CD14-positive monocyte (primary cell): ENCODE results near the gene CDH13. TPM values are rescaled to one million over a fixed set of nuclear protein-coding genes. Genes with fewer than 3 reads are reported as not detected.

Experiments
- DNase-seq, 3 donors: peaks; one replicate each; pipeline ENCODE4 v3.0.0-alpha.2; 2011 to 2022
- H2AFZ ChIP-seq: 2 replicates; pipeline ENCODE4 v1.6.0; 2012; ENCODE audit warnings: mild to moderate bottlenecking, low read depth, low read length, inconsistent platforms; ENCODE audit not compliant: insufficient read depth, poor library complexity, severe bottlenecking
- H3K27ac ChIP-seq, 2 donors: 1 replicate in 1 of 2; 2 replicates in 1 of 2; pipeline ENCODE4 v1.5.1; 2012 to 2013; ENCODE audit warnings: low read length in 2 of 2, control low read depth in 1 of 2, inconsistent platforms in 1 of 2, low read depth in 1 of 2, mild to moderate bottlenecking in 1 of 2
- H3K27me3 ChIP-seq, 2 donors: one replicate each; pipeline versions ENCODE4 v1.6.0 to v1.6.1; 2011 to 2013; ENCODE audit warnings: low read length in 2 of 2; ENCODE audit not compliant: control insufficient read depth in 2 of 2, insufficient read depth in 2 of 2
- H3K36me3 ChIP-seq, 2 donors: replicated peaks in 1 of 2; 1 replicate in 1 of 2; 2 replicates in 1 of 2; pipeline versions ENCODE4 v1.5.1 to v1.6.1; 2012 to 2013; ENCODE audit warnings: low read length in 2 of 2, control low read depth in 1 of 2, inconsistent platforms in 1 of 2, mild to moderate bottlenecking in 1 of 2; ENCODE audit not compliant: insufficient read depth in 2 of 2, control insufficient read depth in 1 of 2
- H3K4me1 ChIP-seq, 2 donors: 1 replicate in 1 of 2; 2 replicates in 1 of 2; pipeline versions ENCODE4 v1.5.1 to v1.6.1; 2012 to 2013; ENCODE audit warnings: low read length in 2 of 2, control low read depth in 1 of 2, inconsistent platforms in 1 of 2, mild to moderate bottlenecking in 1 of 2, moderate library complexity in 1 of 2; ENCODE audit not compliant: insufficient read depth in 2 of 2, control insufficient read depth in 1 of 2
- H3K4me2 ChIP-seq: replicated peaks from 2 replicates; pipeline ENCODE3; 2012; ENCODE audit warnings: low read length, moderate library complexity, mild to moderate bottlenecking; ENCODE audit not compliant: poor library complexity, severe bottlenecking; ENCODE audit errors: extremely low read depth
- H3K4me3 ChIP-seq, 3 experiments: fragments of 200-600 bp in 1 of 3; sonication (generic) in 1 of 3; replicated peaks in 1 of 3; 1 replicate in 2 of 3; 2 replicates in 1 of 3; pipeline ENCODE4 v1.5.1; 2011 to 2013; ENCODE audit warnings: low read length in 3 of 3, mild to moderate bottlenecking in 3 of 3, control low read depth in 2 of 3, low read depth in 2 of 3, inconsistent platforms in 1 of 3, moderate library complexity in 1 of 3
- H3K79me2 ChIP-seq: 2 replicates; pipeline ENCODE4 v1.6.0; 2012; ENCODE audit warnings: mild to moderate bottlenecking, control low read depth, inconsistent platforms, low read length, moderate library complexity; ENCODE audit not compliant: insufficient read depth
- H3K9ac ChIP-seq: 2 replicates; pipeline ENCODE4 v1.6.0; 2017; ENCODE audit warnings: low read length, mild to moderate bottlenecking; ENCODE audit not compliant: insufficient read depth, poor library complexity, severe bottlenecking
- H3K9me3 ChIP-seq, 2 donors: replicated peaks in 1 of 2; 1 replicate in 1 of 2; 2 replicates in 1 of 2; pipeline versions ENCODE4 v1.5.1 to v1.6.1; 2012 to 2013; ENCODE audit warnings: low read length in 2 of 2, control low read depth in 1 of 2; ENCODE audit not compliant: control insufficient read depth in 1 of 2, insufficient read depth in 1 of 2
- H4K20me1 ChIP-seq: 2 replicates; pipeline ENCODE4 v1.6.0; 2012; ENCODE audit warnings: mild to moderate bottlenecking, low read length, control low read depth, moderate library complexity; ENCODE audit not compliant: insufficient read depth
- H3K27ac Mint-ChIP-seq, 7 donors: one replicate each; pipeline ENCODE4 v1.8.0; 2020; ENCODE audit warnings: mild to moderate bottlenecking in 7 of 7, mixed read lengths in 7 of 7, moderate library complexity in 6 of 7, inconsistent platforms in 2 of 7
- H3K27me3 Mint-ChIP-seq, 3 donors: one replicate each; pipeline ENCODE4 v1.8.0; 2021 to 2022; ENCODE audit warnings: low read depth in 3 of 3, mild to moderate bottlenecking in 3 of 3, mixed read lengths in 3 of 3, moderate library complexity in 3 of 3, inconsistent platforms in 1 of 3
- H3K36me3 Mint-ChIP-seq, 2 donors: one replicate each; pipeline ENCODE4 v1.8.0; 2020; ENCODE audit warnings: mixed read lengths in 2 of 2, inconsistent platforms in 1 of 2, mild to moderate bottlenecking in 1 of 2
- H3K4me1 Mint-ChIP-seq: one replicate; pipeline ENCODE4 v1.8.0; 2020; ENCODE audit warnings: mild to moderate bottlenecking, mixed read lengths
- H3K4me3 Mint-ChIP-seq, 2 donors: one replicate each; pipeline ENCODE4 v1.8.0; 2020; ENCODE audit warnings: mild to moderate bottlenecking in 2 of 2, mixed read lengths in 2 of 2, moderate library complexity in 1 of 2
- H3K9me3 Mint-ChIP-seq, 7 donors: one replicate each; pipeline ENCODE4 v1.8.0; 2020 to 2022; ENCODE audit warnings: mixed read lengths in 7 of 7, mild to moderate bottlenecking in 6 of 7, moderate library complexity in 6 of 7, inconsistent platforms in 2 of 7
- CTCF ChIP-seq: fragments of 200-600 bp; IDR thresholded peaks from one replicate; pipeline ENCODE4 v1.8.0; 2022; ENCODE audit warnings: antibody characterized with exemption, mild to moderate bottlenecking
- WGBS: methylation state at CpG from one replicate; pipeline ENCODE4 v1.1.5; 2013; ENCODE audit warnings: missing lambda C conversion rate; ENCODE audit not compliant: insufficient coverage; 5-methylcytosine and 5-hydroxymethylcytosine counted together
- intact Hi-C, 2 donors: fragments of 100-400 bp; cut with micrococcal nuclease; formaldehyde crosslinking; loops; one replicate each; pipeline versions ENCODE4 v1.15.0 to v1.15.1; 2023
- polyA plus RNA-seq, 3 donors: library from polyadenylated mRNA; depleted of rRNA in 1 of 3; unstranded in 2 of 3; stranded (reverse) in 1 of 3; fragments of 300-500 nt in 2 of 3; fragments of >200 nt in 1 of 3; fragmentation: Illumina TruSeq in 2 of 3; gene quantifications; 1 replicate in 2 of 3; 2 replicates in 1 of 3; pipeline ENCODE4 v1.2.3, GENCODE V29; 2012 to 2021

CDH13 gene
- polyA plus RNA-seq, 3 donors = 0.13 to 0.19 TPM; not detected in 1

- no peak for TF ChIP-seq CTCF
- H2AFZ ChIP-seq = no peak overlapping the region
- H3K79me2 ChIP-seq = no peaks in the 10 kb centered on the region
- no peak overlapping the region for H3K9ac ChIP-seq
- no peak overlapping the region for H3K4me3 ChIP-seq
- no peaks in the 10 kb centered on the region for H3K9me3 ChIP-seq
- peaks cover 0 to 12% of the 10 kb centered on the region in 2 donors for H3K4me1 ChIP-seq
- H3K36me3 ChIP-seq = no peaks in the 10 kb centered on the region
- intact Hi-C loops = no loop called here
- WGBS = 74% methylated on average over 4 of the region's 5 CpGs
- H3K27ac Mint-ChIP-seq = no peak overlapping the region
- H3K27me3 Mint-ChIP-seq = peaks cover 5 to 8% (median 6%) of the 10 kb centered on the region in 3 donors
- peaks cover 0 to 5% (median 4%) of the 10 kb centered on the region in 7 donors for H3K9me3 Mint-ChIP-seq
- no peak overlapping the region for H3K27ac ChIP-seq
- H3K4me1 Mint-ChIP-seq = peaks cover 21% of the 10 kb centered on the region
- no peaks in the 10 kb centered on the region for H3K36me3 Mint-ChIP-seq
- no peak overlapping the region for H3K4me2 ChIP-seq
- peaks cover 0 to 3% of the 10 kb centered on the region in 2 donors for H3K27me3 ChIP-seq
- no peak for DNase-seq
- H3K4me3 Mint-ChIP-seq = no peak overlapping the region
- no peaks in the 10 kb centered on the region for H4K20me1 ChIP-seq
These were observed 1144.7 kb downstream of the CDH13 start for GRCh38 chr16:83771306-83771942.

GRCh38 chr16:83772806-83773205 lies 1146.0 kb downstream of the CDH13 start:
- no peak for DNase-seq
- no peak overlapping the region for H2AFZ ChIP-seq
- no peak for TF ChIP-seq CTCF
- H3K27ac Mint-ChIP-seq = no peak overlapping the region
- H3K27me3 ChIP-seq = peaks cover 0 to 3% of the 10 kb centered on the region in 2 donors
- H3K4me3 ChIP-seq = no peak overlapping the region
- H3K36me3 Mint-ChIP-seq = no peaks in the 10 kb centered on the region
- no CpG with 5 or more reads among the region's 1 CpG for WGBS
- peaks cover 0 to 12% of the 10 kb centered on the region in 2 donors for H3K4me1 ChIP-seq
- H3K27ac ChIP-seq = no peak overlapping the region
- H3K9me3 Mint-ChIP-seq = peaks cover 0 to 5% (median 2%) of the 10 kb centered on the region in 7 donors
- no peak overlapping the region for H3K9ac ChIP-seq
- intact Hi-C loops = no loop called here
- no peaks in the 10 kb centered on the region for H4K20me1 ChIP-seq
- H3K9me3 ChIP-seq = no peaks in the 10 kb centered on the region
- H3K4me2 ChIP-seq = no peak overlapping the region
- H3K4me1 Mint-ChIP-seq = peaks cover 21% of the 10 kb centered on the region
- H3K4me3 Mint-ChIP-seq = no peak overlapping the region
- H3K27me3 Mint-ChIP-seq = peaks cover 5 to 16% (median 16%) of the 10 kb centered on the region in 3 donors
- H3K36me3 ChIP-seq = no peaks in the 10 kb centered on the region
- no peaks in the 10 kb centered on the region for H3K79me2 ChIP-seq
